ENCODE results near the gene RARB.

RARB gene

GRCh38 chr3:25478211-25478757 is 50.2 kb downstream of the RARB start:
- no peak for DNase-seq (ENCODE audit: low read depth)
- no peak overlapping the region for H3K4me3 ChIP-seq (ENCODE audit: low read depth, low read length)
- TF ChIP-seq CTCF (IDR thresholded peaks at IDR 0.05; ENCODE audit: low read depth, low read length, missing control alignments) = no peak

GRCh38 chr3:25478964-25479726 is 51.1 kb downstream of the RARB start:
- no peak for TF ChIP-seq CTCF (IDR thresholded peaks at IDR 0.05; ENCODE audit: low read depth, low read length, missing control alignments)
- DNase-seq (ENCODE audit: low read depth) = no peak
- no peak overlapping the region for H3K4me3 ChIP-seq (ENCODE audit: low read depth, low read length)

- DNase-seq (ENCODE audit: low read depth) = no peak
- TF ChIP-seq CTCF (IDR thresholded peaks at IDR 0.05; ENCODE audit: low read depth, low read length, missing control alignments) = no peak
Measured at GRCh38 chr3:25479727-25480010, 51.6 kb downstream of the RARB start.

GRCh38 chr3:25480811-25481210 is 52.7 kb downstream of the RARB start:
- no peak for DNase-seq (ENCODE audit: low read depth)
- TF ChIP-seq CTCF (IDR thresholded peaks at IDR 0.05; ENCODE audit: low read depth, low read length, missing control alignments) = no peak
- no peak overlapping the region for H3K4me3 ChIP-seq (ENCODE audit: low read depth, low read length)

More at GRCh38 chr3:25479727-25480010, 51.6 kb downstream of the RARB start:
- no peak overlapping the region for H3K4me3 ChIP-seq (ENCODE audit: low read depth, low read length)

- no peak overlapping the region for H3K4me3 ChIP-seq (ENCODE audit: low read depth, low read length)
- no peak for TF ChIP-seq CTCF (IDR thresholded peaks at IDR 0.05; ENCODE audit: low read depth, low read length, missing control alignments)
- DNase-seq (ENCODE audit: low read depth) = no peak
Measured at GRCh38 chr3:25481386-25481785, 53.3 kb downstream of the RARB start.

- no peak overlapping the region for H3K4me3 ChIP-seq (ENCODE audit: low read depth, low read length)
- DNase-seq (ENCODE audit: low read depth) = no peak
- TF ChIP-seq CTCF (IDR thresholded peaks at IDR 0.05; ENCODE audit: low read depth, low read length, missing control alignments) = no peak
Measured at GRCh38 chr3:25483456-25483855, 55.4 kb downstream of the RARB start.

- DNase-seq (ENCODE audit: low read depth) = no peak
- no peak overlapping the region for H3K4me3 ChIP-seq (ENCODE audit: low read depth, low read length)
- no peak for TF ChIP-seq CTCF (IDR thresholded peaks at IDR 0.05; ENCODE audit: low read depth, low read length, missing control alignments)
Measured at GRCh38 chr3:25485673-25486072, 57.6 kb downstream of the RARB start.

Measured in GM12864 (cell line).